Medulla oblongata (tissue), 1 donor: ENCODE measurements around the gene KRTAP10-10.
"Not testable (repeated sequence)": the region's sequence is repeated elsewhere in the genome, so short reads cannot be mapped to it uniquely, and the experiment has no call there.

ENCODE experiments used
- DNase-seq: peaks from one replicate; pipeline ENCODE4 v3.0.0-alpha.2; 2015; ENCODE audit errors: extremely low spot score

Gene KRTAP10-10

DNA sequence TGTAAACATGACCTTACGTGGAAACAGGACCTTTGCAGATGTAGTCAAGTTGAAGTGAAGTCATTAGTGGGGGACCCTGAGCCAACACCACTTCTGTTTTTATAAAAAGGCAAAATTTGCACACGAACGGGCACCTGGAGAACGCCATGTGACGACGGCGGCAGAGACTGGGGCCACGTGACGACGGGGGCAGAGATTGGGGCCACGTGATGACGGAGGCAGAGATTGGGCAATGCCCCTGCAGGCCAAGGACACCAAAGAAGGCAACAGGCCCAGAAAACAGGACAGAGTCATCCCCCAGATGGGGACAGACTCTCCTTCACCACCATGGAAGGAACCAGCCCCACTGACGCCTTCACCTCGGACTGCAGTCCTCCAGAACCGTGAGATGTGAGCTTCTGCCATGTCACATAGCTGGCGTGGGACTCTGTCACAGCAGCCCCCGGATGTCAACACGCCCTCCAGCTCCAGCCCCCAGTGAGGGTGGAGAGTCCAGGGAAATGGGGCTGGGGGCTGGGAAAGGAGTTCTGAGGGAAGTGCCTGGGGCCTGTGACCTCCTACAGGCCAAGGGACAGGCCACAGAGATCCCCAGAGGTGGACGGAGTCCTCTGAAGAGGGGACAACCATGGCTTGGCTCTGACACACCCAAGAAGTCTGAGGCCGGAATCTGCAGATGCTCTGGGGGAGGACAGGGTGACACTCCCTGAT is 13.3 kb downstream of the KRTAP10-10 start:
- DNase-seq = no peak

- no peak for DNase-seq
These were observed 14.0 kb downstream of the KRTAP10-10 start for GRCh38 chr21:44650973-44651675.

- no peak for DNase-seq
These were observed 16.0 kb downstream of the KRTAP10-10 start for GRCh38 chr21:44653123-44653522.

DNA sequence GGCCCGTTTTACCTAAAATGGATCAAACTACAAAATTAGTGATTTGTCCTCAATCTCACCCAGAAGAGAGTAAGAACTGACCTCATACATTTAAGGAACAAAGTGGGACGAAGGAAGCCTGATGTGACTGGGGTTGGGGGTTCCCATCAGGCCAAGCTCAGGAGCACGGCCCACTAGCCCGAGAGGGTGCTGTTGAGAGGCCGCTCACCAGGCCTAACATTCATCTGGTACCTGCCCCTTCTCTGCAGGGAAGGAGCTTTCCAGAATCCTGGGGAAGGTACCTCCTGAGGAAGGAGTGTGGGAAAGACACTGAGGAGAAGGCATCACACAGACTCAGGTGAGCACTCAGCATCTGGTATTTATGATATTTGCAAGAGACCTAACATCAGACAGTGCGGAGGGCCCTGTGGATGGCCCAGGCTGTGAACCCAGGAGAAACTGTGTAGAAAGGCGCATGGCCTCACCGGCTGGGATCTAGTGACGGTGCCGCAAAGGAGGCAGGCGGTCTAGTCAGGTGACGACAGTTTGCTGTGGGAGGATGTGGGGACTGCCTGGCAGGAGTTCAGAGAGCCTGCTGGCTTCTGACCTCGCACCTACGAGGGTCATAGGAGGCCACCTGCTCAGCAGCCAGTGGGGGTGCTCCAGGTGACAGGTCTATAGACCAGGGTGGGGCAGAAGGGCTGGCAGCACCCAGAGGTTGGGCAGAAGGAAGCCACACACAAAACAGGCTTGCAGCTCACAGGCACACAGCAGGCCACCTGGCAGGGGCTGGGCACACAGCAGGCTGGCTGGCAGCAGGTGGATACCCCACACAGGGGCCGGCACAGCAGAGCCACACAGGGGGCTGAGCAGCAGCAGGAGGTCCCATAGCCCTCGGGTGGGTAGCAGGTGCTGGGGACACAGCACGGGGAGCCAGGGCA is 16.8 kb downstream of the KRTAP10-10 start:
- no peak for DNase-seq

DNA sequence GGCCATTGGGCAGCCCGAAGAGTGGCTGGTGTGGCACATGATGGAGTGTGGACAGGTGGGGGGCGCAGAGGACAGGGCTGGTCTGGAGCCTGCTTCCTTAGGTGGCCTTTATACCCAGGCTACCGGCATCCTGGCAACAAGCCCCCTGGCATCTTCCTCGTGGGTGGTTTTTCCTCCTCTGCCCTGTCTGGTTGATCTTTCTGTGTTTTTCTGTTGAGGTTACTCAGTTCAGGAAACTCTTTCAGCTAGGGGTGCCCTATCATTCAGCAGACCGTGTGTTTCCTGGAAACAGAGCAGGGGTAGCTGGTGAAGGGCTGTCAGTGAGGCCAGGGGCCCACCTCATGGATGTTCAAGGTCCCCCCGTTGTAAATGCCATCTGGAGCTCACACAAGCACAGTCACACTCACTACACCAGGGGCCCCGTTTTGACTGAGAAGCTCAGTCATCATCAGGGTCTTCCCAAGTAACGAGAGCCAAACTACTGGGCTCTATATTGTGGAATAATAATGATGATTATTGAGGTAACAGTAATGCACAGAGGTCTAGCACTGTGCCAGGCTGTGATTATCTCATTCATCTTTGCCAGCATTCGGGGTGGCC is 17.5 kb downstream of the KRTAP10-10 start, which contains the start of gene KRTAP12-4:
TSS of gene KRTAP12-4 (minus strand) at position 84 of the 600 bp plus-strand sequence. CDS start at position 39, 45 bp downstream.
- no peak for DNase-seq

GRCh38 chr21:44656868-44657267 is 19.7 kb downstream of the KRTAP10-10 start:
- no peak for DNase-seq

GRCh38 chr21:44657635-44658540 is 20.7 kb downstream of the KRTAP10-10 start, which contains the start of gene KRTAP12-3:
KRTAP12-3 (plus strand) TSS chr21:44657932; CDS start chr21:44657980, 48 bp downstream.
- DNase-seq = no peak

DNA sequence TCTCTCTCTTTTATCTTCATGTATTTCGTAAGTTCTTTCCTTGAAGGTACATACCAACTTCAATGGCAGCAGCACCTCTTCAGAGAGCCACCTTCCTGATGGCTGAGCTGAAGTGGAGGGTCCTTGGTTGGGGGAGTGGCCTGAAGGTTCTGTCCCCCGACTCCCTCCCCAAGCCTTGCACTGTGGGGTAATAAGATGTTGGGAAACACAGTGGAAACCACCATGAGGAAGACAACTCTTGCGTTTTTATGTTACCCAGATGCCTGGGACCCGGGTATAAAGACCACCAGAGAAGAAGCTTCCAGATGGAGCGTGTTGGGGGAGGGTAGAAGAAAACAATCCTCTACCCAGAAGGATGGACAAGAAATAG is 21.4 kb downstream of the KRTAP10-10 start:
- DNase-seq = no peak

GRCh38 chr21:44658913-44659595 is 21.9 kb downstream of the KRTAP10-10 start:
- no peak for DNase-seq

- not testable (repeated sequence) for DNase-seq
These were observed 24.4 kb downstream of the KRTAP10-10 start for GRCh38 chr21:44661567-44661966.

DNA sequence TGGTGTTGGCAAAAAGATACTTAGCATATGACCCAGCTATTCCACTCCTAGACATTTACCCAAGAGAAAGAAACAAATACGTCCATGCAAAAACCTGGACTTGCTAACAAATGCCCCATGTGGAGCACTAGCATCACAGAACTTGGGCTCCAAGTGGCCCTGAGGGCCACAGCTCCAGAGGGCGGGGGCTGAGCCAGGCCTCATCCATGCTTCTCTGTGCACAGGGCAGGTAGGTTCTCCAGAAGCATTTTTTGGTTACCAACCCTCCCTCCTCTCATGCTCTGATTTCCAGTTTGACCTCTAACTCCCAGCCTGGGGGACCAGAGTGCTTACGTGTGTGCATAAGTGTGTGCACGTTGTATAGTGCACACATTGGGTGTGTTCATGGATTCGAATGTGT is 27.5 kb downstream of the KRTAP10-10 start:
- no peak for DNase-seq

DNA sequence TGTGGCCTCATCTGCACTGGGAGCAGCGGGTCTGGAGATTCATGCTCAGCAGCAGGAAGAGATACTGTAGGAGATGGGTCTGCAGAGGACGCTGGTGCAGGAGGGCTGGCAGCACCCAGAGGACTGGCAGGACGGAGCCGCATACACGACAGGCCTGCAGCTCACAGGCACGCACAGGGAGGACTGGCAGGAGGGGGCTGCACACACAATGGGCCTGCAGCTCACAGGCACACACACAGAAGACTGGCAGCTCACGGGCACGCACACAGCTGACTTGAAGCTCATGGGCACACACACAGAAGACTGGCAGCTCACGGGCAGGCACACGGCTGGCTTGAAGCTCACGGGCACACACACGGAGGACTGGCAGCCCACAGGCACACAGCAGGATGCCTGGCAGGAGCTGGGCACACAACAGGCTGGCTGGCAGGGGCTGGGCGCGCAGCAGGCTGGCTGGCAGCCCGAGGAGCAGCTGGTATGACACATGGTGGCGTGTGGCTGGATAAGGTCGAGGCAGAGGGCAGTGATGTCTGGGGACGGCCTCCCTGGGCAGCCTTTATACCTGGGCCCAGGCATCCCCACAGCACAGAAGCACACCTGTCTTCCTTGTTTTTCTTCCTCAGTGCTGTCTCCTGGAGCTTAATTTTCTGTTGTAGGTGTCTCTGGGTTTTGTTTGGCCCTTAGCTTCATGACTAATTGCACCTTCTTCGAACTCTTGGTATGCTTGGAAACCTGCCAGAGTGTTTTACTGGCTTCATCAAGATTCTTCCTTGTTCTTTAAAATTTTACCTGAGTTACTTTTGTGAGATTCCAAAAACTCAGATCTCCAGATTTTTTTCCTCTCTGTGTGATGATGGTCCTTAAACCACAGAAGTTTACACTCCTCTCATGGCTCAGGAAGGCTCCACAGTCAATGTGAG is 29.5 kb downstream of the KRTAP10-10 start, which contains the start of gene KRTAP12-2:
TSS of gene KRTAP12-2 (minus strand) at position 527 of the 920 bp plus-strand sequence. CDS start at position 486, 41 bp downstream.
- no peak for DNase-seq

GRCh38 chr21:44667612-44668011 is 30.5 kb downstream of the KRTAP10-10 start:
- DNase-seq = no peak

DNA sequence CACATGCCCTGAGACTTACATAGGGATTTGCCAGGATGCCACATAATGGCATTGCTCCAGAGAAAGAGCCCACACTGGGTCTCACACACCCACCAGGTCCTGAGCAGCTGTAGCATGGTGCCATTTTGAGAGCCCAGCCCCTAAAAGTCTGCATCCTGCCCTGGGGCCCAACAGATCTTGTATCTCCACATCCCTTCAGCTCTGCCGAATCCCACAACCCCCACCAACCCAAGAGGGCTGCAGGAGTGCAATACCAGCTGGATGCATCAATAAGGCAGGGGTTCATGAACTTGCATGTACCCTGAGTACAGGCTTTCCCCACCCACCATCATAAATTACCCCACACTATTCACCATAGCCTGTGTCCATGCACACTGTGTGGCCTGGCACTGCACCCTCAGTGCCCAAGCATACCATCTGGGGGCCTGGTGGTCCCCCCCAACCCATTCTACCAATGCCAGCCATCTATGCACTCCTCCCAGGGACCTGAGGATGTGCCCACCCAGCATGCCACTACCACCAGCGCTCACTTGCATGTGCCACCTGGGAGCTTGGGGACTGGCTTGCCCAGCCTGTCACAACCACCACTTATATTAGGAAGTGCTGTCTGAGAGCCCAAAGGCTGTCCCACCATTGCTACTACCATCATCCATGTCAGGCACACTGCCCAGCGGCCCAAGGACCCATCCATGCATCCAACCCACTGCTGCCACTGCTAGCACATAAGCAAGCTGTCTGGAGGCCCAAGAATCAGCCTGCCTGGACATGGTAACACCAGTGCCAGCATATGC is 33.7 kb downstream of the KRTAP10-10 start:
- DNase-seq = no peak

GRCh38 chr21:44671911-44672310 is 34.8 kb downstream of the KRTAP10-10 start:
- DNase-seq = no peak

GRCh38 chr21:44677881-44678280 is 40.7 kb downstream of the KRTAP10-10 start:
- no peak for DNase-seq

DNA sequence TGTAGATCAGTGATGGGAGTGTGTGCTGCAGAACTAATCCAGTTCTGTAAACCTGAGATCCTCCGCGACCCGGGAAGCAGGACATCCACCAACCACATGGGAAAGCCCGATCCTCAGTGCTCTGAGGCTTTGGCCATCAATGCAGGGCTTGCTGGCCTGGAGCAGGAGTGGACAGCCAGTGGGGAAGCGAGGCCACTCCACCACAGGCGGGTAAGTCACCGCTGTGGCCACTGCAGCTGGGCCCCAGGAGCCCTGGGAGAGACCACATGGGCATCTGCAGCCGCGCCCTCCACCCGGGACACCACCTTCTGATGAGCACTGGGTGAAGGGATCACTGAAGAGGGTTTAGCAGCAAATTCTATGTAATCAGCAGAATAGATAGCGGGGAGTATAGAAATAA is 44.0 kb downstream of the KRTAP10-10 start:
- DNase-seq = no peak
